Inferior parietal cortex (tissue), 1 donor: Measurements from ENCODE around the gene LILRB5.
"Not testable (repeated sequence)": the region's sequence is repeated elsewhere in the genome, so short reads cannot be mapped to it uniquely, and the experiment has no call there.

Source experiments
- DNase-seq: peaks from one replicate; pipeline ENCODE4 v3.0.0-alpha.2; 2016; ENCODE audit errors: extremely low spot score

The LILRB5 gene

DNA sequence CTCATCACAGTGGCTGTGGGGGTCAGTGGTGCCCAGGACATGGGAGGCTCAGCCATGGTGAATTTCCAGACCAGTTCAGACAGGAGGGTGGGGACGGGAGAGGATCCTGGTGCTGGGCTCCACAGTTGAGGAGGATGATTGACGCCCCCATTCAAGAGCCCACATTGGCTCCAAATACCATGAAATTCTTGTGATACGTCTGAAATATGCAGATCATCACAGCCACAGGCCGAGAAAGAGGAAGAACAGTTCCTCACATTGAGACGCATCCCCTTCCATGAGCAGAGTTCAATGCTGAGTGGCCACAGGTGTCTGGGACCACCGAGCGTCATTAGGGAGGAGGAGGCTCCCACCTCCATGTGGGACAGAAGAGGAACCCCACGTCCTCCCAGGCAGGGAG is 13.3 kb downstream of the LILRB5 start:
- DNase-seq, result not testable (repeated sequence)

DNA sequence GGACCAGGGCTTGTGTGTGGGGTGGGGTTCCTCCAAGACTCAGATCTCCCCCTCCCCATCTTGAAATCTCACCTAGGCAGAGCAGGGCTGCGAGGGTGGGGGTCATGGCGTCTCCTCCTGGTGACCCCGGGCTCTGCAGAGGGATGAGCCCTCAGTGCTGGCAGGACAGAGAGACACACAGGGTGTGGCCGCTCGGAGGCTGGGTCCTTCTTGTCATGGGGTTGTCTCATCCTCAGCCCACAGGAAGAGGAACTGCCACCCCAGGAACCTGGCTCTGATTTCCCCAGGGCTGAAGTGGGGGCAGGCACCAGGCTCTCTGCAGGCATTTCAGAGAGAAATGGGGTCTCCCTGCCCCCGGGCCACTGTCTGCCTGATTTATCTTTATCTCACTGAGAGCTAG is 14.4 kb downstream of the LILRB5 start, which contains the start of gene LILRA6:
Gene LILRA6 (minus strand): TSS at position 145 of the 400 bp plus-strand sequence.
- DNase-seq, result not testable (repeated sequence)

DNA sequence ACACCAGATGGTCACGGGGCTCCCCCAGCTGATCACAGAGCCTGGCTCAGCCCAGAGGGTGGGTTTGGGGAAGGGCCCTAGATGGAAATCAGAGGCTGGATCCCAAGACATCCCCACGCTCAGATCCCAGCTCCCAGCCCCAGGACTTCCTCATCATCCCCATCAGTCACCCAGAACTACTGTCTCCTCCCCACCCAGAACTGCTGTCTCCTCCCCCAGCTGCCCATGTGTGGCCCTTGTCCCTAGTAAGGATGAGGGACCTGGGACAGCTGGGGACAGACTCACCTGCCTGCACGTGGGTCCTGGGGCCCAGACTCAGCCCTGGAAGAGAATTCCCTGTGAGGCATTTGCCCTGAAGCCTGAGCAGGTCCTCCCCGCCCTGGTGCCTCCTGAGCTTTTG is 14.8 kb downstream of the LILRB5 start:
- not testable (repeated sequence) for DNase-seq

DNA sequence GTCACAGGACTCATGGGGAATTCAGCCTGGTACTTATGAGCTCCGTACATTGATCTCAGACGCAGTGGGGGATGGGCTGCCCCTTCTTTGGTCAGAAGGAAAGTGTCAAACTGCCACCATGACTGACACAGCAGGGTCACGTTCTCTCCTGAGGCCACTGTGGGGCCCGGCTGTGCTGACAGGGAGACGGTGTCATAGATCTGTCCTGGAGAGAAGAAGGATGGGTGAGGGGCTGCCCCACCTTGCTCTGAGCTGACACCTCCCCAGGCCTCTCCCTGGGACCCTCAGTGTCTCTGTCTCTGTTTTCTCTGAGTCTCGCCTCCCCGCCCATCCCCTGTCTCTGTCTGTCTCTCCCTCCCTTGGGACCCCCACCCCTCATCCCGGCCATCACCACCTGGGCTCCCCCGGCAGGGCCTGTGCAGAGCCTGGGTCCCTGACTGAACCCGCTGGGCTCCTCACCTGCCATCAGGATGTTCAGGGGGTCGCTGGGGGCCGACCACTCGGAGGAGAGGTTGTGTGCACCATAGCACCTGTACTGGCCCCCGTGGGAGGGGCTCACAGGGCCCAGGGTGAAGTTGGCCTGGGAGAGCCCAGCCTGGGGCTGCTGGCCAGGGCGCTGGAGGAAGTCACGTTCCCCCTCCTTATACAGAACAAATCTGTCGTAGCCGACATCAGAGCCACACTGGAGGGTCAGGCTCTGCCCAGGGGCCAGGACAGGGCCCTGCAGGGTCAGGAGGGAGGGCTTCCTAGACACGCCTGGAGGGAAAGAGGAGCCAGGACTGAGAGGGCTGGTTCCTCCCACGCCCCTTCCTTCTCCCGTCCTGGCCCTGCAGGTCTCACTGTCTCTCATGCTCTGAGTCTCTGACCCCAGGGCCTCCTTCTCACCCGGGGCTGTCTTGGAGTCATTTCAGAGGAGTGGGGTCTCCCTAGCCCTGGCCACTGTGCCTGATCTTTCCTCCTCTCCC is 16.4 kb downstream of the LILRB5 start:
- DNase-seq, result not testable (repeated sequence)

DNA sequence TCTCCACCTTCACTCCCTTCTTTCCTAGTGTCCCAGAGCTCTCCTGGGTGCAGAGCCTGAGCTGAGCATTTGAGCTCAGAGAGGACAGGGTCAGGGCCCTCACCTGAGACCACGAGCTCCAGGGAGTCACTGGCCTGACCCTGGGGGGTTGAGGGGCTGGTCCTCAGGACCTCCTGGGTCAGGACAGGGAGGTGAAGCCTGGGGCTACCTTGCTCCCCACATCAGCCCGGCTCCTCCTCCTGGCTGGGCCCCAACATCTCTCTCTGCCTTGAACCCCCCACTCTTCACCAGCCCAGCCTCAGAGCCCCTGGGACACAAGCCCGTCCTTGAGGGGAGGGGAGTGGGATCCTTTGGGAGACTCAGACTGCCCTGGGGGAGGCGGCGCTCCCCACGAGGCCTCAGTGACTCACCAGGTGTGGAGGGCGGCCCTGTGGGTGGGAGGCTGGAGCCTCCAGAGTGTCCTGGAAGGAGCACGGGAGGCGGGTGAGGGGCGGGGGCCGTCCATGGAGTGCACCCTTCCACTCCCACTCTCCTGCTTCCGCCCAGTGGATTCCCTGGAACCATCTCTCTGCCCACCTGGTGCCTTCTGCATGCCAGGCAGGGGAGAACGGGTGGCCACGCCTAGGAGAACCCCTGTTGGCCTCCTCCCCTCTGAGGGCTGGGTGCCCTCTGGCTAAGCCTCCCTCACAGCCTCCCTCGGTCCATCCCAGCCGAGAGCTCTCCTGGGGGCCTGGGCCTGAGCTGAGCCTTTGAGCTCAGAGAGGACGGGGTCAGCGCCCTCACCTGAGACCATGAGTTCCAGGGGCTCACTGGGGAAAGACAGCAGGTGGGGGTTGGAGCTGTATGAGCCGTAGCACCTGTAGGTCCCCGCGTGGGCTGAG is 17.3 kb downstream of the LILRB5 start:
- not testable (repeated sequence) for DNase-seq

DNA sequence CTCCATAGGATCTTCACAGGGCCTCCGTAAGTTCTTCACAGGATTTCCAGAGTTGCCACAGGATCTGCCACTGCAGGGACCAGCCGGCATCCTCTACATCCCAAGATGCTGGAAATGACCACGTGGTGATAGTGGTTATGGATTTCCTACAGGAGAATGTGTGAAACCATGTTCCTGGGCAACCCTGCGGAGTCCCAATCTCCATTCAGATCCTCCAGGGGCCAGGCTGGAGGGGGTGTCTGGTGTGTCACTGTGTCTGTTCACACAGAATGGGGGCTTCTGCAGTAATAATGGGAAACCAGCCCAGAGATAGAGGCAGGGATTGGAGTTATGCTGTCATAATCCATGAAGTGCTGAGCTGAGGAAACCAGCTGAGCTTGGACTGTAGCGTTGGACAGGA is 23.1 kb downstream of the LILRB5 start:
- DNase-seq, result no peak

DNA sequence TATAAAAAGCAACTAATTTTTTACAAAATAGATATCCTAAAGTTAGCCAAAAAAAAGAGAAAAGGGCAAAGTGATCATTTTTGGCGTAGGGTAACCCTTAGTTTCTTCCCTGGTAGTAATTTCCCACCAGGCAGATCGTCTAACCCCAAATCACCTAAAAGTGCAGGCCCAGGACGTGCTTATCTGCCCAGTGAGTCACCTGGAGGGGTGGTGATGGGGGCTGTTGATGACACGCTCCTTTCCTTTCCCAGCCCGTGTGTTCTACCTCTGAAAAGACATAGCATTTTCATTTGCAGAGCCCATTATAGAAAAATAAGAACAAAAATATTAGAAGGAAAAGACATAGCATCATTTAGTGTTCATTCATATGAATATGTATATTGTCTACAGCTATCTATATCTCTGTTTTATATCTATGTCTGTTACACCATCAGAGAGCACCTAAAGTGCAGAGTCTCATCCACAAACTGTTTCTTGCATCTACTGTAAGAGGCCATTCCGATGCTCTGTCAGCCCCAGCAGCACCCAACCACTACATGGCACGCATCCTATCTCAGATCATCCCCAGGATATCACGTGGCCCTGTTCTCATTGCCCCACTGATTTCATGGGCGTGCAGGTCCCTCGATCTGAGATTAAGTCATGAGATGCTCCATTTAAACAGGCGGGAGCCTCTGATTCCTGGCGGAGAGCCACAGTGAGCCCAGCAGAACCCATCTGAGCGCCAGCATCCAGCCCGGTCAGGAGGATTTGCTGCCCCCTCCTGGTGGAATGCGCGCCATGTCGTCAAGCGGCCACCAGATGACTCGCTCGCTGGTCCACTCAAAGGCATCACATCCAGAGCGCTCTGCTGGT is 25.8 kb downstream of the LILRB5 start:
- peak; percentile 91 for DNase-seq

DNA sequence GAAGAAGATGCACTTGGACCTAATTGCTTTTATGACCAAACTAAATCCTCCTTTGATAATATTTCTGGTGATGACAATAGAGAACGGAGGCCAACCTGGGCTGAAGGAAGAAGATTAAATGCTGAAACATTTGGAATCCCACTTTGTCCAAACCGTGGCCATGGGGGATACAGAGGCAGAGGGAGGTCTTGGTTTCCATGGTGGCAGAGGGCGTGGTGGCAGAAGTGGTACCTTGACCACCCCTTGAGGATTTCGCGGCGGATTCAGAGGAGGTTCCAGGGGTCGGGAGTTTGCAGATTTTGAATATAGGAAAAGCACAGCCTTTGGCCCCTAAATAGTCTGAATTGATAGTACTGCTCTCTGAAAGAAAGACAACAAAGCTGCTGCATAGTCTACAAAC is 27.0 kb downstream of the LILRB5 start:
- no peak for DNase-seq

DNA sequence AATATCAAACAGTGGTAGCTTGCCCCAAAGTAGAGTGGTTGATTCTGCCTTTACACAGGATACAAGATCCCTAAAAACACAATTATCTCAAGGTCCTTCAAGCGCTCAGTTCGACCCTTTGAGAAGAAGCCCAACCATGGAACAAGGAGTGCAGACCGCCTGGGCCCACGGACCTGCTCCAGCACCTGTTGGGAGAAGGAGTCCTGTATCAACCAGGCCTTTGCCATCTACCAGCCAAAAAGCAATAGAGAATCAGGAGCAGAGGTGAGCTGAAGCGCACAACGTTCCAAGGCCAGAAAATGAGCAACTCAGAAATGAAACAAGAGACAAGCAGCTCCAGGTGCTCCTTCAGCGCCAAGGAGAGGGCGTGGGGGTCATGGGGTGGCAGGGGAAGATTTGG is 27.9 kb downstream of the LILRB5 start:
- no peak for DNase-seq

DNA sequence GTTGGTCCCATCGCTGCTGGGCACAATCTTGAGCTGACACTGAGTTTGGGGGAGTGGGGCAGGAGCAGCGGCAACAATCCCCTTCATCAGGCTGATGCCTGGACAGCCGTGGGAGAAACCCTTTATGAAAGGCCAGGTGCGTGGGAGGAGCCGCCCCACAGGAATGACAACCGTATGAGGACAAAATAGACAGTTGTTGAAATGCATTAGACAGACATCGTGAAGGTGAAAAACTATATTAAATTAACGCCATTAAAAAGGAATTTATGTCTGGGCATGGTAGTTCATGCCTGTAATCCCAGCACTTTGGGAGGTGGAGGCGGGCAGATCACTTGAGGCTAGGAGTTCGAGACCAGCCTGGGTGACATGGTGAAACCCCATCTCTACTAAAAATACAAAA is 32.5 kb downstream of the LILRB5 start:
- not testable (repeated sequence) for DNase-seq

DNA sequence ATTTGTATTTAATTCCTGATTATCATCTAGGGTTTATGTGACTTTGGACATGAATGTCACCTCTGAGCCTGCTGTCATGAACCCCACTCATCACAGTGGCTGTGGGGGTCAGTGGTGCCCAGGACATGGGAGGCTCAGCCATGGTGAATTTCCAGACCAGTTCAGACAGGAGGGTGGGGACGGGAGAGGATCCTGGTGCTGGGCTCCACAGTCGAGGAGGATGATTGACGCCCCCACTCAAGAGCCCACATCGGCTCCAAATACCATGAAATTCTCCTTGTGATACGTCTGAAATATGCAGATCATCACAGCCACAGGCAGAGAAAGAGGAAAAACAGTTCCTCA is 33.2 kb downstream of the LILRB5 start:
- not testable (repeated sequence) for DNase-seq

DNA sequence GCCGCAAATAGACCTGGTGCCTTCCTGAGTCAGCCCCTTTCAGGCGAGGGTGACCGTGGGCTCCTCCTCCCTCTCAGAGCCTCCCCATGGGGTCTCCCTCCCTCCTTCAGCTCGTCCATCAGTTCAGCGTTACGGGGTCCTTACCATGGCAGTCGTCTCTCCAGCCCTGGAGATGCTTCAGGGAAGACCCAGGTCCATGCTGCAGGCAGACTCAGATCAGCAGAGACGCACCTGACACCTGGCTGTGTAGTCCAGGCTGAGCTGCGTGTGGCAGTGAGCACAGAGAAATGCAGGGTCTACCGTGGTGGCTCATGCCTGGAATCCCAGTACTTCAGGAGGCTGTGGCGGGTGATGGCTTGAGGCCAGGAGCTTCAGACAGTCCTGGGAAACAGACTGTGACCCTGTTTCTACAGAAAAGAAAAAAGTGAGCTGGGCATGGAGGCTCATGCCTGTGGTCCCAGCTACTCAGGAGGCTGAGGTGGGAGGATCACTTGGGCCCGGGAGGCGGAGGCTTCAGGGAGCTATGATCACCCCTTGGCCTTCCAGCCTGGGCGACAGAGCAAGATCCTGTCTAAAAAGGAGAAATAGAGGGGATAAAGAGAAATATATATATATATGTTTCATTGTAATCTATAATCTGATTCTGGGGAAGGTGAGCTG is 33.7 kb downstream of the LILRB5 start:
- not testable (repeated sequence) for DNase-seq

DNA sequence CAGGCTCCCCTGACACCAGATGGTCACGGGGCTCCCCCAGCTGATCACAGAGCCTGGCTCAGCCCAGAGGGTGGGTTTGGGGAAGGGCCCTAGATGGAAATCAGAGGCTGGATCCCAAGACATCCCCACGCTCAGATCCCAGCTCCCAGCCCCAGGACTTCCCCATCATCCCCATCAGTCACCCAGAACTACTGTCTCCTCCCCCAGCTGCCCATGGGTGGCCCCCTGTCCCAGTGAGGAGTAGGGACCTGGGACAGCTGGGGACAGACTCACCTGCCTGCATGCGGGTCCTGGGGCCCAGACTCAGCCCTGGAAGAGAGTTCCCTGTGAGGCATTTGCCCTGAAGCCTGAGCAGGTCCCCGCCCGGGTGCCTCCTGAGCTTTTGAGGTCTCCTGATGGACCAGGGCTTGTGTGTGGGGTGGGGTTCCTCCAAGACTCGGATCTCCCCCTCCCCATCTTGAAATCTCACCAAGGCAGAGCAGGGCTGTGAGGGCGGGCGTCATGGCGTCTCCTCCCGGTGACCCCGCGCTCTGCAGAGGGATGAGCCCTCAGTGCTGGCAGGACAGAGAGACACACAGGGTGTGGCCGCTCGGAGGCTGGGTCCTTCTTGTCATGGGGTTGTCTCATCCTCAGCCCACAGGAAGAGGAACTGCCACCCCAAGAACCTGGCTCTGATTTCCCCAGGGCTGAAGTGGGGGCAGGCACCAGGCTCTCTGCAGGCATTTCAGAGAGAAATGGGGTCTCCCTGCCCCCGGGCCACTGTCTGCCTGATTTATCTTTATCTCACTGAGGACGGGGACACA is 34.4 kb downstream of the LILRB5 start, which contains the start of gene LILRB3:
Gene LILRB3 (minus strand): TSS at position 534 of the 803 bp plus-strand sequence. CDS start 31 bp downstream, at position 503.
- not testable (repeated sequence) for DNase-seq

DNA sequence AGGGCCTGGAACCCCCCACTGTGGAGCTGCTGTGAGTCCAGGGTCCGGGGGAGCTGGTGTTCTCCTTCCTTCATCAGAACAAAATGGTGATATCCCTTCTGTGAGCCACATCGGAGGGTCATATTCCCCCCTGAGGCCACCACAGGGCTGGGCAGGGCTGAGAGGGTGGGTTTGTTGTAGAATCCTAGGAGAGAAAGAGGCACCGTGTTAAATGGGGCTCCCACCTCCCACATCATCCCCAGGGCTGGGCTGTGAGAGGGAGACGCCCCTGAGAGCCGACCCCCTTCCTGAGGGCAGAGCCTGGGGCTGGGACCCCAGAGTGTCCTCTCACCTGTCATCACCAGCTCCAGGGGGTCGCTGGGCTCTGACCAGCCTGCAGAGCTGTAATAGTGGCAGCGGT is 35.1 kb downstream of the LILRB5 start:
- not testable (repeated sequence) for DNase-seq

DNA sequence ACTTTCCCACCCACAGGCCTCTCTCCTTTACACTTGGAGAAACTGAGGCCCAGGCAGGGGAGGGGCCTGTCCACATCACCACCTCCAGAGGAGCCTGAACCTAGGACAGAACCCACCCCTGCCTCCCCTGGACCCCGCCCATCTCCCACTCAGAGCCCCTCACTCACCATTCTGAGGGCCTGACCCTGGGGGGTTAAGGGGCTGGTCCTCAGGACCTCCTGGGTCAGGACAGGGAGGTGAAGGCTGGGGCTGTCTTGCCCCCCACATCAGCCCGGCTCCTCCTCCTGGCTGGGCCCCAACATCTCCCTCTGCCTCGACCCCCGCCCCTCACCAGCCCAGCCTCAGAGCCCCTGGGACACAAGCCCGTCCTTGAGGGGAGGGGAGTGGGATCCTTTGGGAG is 37.4 kb downstream of the LILRB5 start:
- not testable (repeated sequence) for DNase-seq

DNA sequence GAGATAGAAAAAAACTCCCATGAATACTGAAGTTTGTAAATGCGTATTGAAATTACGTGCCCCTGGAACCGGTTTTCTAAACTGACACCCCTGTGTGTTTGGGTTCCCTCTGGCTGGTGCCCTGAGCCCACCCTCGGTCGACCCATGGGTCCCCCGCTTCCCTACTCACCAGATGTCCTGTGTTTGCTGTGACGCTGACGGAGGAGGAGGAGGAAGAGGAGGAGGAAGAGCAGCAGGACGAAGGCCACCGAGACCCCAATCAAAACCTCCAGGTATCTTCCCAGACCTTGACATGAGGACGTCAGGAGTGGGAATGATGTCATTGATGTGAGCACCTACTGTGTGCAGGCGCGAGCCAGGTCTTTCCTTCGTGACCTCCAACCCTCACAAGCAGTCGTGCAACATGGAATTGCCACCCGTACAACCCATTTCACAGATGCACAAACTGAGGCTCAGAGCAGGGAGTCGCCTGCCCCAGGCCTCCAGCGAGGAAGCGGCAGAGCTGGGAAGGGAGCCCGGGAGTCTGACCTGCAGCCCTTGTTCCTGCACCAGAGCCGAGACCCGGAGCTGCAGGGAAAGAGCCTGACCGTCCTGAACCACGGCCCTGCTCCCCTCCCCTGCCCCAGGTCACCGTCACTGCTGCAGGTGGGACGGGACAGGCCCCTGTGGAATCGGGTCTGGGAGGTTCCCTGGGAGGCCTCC is 38.0 kb downstream of the LILRB5 start:
- DNase-seq, result no peak

DNA sequence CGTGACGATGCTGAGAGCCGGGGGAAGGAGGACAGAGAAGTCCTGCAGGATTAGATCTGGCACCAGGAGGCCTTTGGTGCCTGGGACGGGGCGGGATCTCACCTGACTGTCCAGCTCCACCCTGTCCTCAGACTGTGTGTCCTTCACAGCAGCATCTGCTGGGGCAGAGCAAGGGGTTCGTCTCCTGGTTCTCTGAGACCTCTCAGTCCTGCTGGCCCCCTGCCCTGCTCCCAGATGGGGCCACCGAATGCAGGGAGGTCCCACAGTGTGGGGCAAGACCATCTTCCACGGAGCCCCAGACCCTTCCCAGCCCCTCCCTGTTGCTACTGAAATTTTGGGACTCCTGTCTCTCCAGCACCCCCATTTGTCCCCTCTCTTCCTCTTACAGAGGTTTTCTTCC is 38.8 kb downstream of the LILRB5 start:
- no peak for DNase-seq

DNA sequence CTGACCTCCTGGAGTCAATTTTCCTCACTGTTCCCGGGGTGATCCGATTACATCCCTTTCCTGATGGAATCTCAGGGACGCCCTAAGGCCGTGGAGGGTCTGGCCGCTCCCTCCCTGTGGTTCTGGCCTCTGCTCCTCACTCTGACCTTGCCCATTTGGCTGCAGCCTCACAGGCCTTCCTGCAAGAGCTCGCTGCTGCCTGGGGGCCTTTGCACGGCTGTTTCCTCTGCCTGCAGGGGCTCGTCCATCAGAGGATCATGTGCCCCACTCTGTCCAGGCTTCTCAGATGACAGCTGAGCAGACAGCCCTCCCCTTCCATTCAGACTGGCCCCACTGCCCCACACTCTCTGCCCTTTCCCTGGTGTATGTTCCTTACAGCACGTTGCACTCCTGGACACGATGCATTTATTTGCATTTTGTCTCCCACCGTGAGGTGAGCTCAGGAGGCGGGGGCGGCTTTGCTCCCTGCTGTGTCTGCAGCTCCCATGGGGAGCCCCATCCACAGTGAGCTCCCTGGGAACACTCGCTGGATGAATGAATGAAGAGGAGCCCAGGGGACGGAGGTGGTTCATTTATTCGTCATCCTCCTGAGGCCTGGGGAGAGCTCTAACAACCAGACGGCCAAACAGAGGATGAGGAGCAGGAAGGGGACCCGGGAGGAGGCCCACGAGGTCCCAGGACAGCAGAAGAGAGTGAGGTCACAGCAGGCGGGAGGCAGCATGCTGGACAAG is 39.4 kb downstream of the LILRB5 start:
- not testable (repeated sequence) for DNase-seq

DNA sequence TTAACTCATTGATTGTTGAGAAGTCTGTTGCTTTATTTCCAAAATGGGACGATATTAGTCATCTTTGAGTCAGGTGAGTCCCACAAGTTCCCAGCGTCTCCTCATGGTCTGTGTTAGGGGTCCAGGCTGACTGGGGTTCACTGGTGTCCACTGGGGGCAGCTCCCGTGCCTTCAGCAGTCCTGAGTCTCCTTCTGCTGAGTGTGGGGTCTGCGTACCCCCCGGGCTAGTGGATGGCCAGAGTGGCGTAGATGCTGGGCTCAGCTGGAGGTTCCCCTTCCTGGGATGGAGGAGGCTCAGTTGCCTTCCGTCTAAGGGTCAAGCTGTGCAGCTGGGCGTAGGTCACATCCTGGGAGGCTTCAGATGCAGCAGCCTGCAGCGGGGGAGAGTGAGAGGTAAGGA is 40.2 kb downstream of the LILRB5 start:
- no peak for DNase-seq
